SK-N-DZ (cell line): ENCODE data around the gene NSMF.
A peak's percentile ranks its signal among the peaks of the same experiment; 100 is the strongest.

Experiments
- DNase-seq: peaks from one replicate; pipeline ENCODE4 v3.0.0-alpha.2; 2015; ENCODE audit warnings: low spot score

NSMF gene

DNA sequence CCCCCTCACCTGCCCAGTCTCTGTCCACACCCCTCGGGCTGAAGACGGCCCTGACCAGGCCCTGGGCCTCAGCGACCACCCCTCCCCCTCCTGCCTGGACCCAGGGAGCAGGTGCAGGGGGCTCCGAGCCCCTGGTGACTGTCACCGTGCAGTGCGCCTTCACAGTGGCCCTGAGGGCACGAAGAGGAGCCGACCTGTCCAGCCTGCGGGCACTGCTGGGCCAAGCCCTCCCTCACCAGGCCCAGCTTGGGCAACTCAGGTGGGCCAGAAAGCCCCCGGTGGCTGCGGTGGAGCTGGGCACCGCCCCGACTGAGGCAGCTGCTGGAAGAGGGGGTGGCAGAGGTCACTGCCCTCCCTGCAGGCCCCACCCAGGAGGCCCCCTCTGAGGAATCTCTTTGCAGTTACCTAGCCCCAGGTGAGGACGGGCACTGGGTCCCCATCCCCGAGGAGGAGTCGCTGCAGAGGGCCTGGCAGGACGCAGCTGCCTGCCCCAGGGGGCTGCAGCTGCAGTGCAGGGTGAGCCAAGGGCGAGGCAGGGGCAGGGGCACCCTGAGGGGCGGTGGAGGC is 25.7 kb downstream of the NSMF start:
- DNase-seq, result no peak

DNA sequence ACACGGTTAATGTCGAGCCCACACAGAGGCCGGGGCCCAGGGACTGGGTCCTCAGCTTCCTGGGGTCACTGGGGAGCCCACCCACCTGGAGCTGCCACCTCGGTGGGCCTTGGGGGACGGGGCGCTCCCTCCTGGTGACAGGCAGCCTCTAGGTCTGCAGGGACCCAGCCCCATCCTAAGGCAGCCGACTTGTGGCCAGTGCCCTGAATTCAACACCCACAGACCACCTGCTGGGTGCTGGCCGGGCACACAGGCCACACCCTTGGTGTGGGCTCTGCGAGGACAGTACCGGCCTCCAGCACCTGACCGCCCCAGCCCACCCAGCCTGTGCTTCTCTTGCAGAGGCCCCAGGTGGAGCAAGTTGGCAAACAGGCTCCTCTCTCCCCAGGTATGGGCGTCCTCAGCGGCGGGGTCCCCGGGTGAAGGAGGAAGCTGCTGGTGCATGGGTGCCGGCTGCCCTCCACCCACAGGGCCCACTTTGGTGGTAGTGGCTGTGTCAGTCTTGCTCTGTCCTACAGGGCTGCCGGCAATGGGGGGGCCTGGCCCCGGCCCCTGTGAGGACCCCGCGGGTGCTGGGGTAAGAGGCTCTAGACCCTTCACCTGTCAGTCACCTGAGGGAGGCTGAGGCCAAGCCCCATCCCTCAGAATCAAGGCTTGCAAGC is 26.3 kb downstream of the NSMF start:
- no peak for DNase-seq

DNA sequence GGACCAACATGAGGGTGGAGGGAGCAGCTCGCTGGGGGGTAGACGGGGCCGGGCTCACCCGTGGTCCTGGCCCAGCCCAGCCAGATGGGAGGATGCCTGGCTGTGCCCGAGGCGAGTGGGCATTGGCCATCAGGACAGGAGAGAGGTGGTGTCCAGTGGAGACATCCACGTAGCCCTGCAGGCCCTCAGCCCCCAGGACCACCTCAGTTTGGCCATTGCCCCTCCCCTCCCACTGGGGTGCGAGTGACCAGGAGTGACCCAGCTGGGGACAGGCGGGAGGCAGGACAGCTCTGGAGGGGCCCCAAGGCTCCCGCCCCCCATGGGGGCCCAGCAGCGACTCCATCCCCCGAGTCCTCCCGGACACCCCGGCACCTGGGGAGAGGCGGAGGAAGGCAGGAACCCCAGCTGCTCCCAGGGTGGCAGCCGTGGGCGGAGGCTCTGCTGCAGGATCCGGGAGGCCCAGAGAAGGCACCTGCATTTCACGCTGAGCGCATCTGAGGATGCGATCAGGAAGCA is 27.7 kb downstream of the NSMF start:
- no peak for DNase-seq

DNA sequence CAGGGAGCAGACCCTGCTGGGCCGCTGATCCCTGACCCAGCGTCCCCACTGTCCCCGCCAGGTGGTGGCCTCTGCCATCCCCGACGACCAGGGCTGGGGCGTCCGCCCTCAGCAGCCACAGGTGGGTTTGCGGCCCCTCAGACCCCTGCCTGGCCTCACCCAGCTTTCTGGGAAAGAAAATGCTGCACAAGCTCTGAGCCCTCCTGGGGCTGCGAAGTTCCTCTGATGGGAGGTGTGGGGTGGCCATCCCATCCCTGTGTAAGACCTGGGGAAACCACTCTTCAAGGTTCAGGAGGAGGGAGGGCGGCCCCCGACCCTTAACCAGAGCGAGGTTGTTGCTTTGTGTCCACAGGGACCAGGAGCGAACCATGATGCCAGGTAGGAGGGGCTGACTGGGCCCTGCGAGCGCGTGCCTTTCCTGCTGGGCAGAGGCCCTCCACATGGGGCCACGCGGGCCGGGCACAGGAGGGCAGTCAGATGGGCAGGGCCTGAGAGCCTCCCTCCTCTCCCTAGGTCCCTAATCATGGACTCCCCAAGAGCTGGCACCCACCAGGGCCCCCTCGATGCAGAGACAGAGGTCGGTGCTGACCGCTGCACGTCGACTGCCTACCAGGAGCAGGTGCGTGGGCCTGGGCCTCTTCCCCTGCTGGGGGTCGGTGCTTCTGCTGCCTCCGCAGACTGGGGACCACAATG is 28.3 kb downstream of the NSMF start:
- no peak for DNase-seq

DNA sequence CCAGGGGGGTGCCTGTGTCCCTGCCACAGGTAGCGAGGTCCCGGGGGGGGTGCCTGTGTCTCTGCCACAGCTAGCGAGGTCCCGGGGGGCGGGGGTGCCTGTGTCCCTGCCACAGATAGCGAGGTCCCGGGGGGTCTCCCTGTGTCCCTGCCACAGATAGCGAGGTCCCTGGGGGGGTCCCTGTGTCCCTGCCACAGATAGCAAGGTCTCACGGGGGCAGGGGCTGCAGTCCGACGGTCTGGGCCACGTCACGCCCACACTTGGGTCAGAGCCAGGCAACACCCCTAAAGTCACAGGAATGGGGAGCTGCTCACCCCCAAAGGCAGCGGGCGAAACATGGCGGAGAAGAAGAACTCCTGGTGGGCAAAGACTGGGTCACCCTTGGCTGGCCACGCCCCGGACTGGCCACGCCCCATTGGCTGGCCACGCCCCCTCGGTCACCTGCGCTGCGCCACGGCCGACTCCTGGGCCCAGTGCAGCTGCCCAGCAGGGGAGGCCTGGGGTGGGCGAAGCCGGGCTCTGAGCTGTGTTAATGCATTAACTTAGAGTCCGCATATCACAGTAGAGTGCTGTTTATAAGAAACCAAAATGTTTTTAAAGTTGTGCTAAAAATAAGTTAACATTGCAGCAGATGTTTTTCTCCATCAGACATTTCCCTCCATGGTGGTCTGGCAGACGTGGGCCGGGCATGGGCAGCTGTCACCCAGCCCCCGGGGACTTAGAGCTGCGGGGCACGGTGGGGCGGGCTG is 29.0 kb downstream of the NSMF start:
- no peak for DNase-seq

DNA sequence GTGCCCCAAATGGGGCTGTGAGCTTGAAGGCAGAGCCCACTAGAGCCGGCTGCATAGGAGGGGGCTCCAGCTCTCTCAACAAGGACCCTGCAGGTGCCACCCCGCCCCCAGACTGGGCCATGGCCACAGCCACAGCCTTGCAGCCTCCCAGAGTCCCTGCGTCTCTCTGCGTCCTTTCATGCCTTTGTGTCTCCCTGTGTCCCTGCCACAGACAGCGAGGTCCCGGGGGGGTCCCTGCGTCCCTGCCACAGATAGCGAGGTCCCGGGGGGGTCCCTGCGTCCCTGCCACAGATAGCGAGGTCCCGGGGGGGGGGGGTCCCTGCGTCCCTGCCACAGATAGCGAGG is 29.6 kb downstream of the NSMF start:
- DNase-seq, result no peak

DNA sequence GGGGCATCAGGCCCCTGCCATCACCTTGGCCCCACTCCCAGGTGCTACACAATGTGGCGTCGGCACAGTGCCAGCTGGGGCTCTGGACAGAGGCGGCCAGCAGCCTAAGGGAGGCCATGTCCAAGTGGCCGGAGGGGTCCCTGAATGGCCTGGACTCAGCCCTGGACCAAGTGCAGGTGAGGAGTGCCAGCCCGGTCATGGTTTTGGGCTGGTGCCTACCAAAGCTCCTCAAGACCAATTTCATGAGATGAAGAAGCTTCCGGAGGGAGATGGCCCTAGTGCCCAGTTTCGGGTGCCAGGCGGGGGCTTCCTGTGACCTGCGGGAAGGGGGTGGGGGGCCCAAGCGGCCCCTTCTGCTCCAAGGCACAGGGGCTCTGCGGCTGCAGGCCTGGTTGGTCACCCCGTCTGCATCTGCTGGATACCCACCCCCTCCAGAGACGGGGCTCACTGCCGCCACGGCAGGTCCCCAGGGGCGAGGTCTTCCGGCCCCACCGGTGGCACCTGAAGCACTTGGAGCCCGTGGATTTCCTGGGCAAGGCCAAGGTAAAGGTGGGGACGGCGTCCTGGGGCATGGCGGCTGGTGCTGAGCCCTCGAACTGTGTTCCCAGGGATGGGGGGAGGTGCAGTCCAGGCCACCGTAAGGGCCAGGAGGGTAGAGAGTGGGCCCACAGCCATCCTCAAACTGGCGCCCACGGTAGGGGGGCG is 30.1 kb downstream of the NSMF start:
- no peak for DNase-seq

DNA sequence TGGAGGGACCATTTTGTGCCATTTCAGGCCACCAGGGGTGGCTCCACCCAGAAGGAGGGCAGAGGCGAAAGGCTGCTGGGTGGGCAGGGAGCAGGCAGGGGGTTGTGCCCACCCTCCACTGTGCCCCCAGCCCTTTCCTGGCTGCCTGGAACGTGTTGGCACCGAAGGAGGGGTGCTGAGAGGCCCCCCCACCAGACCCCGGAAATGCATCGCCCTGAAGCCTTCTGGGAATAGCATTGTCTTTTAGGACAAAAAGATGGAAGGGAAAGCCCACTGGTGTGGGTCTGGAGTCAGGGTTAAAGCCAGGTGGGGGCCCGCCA is 30.9 kb downstream of the NSMF start:
- no peak for DNase-seq

DNA sequence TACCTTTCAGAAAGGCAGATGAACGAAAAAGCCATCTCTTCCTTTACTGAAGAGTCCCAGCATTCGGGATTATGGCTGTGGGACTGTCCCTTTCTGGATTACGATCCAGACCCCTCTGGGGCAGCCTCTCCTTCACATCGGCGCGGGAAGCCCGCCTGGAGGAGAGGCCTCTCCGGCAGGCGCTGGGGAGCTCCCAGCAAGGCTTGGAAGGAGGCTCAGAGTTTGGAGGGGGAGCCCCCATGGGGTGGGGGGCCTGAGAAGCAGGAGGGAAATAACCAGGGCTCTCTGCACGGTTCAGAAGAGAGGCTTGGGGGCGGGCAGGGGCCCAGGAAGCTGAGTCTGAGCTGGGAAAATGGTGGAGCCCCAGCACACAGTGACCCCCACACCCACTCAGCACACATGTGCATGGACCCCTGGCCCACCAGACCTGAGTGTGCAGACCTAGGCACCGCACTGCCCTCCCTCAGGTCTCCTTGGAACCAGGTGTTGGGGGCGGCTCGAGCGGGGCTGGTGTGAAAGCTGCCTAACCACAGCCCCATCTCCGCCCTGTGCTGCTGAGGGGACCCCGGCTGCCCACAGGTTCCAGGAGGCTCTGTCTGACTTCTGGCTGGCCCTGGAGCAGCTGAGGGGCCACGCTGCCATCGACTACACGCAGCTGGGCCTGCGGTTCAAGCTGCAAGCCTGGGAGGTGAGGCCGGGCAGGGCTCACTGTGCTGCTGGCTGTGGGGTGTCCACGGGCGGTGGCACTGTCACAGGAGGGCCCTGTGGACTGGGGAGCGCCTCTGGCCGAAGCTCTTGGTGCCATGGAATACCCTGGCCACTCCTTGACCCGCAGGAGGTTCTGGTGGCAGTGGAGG is 31.5 kb downstream of the NSMF start:
- DNase-seq, result no peak

DNA sequence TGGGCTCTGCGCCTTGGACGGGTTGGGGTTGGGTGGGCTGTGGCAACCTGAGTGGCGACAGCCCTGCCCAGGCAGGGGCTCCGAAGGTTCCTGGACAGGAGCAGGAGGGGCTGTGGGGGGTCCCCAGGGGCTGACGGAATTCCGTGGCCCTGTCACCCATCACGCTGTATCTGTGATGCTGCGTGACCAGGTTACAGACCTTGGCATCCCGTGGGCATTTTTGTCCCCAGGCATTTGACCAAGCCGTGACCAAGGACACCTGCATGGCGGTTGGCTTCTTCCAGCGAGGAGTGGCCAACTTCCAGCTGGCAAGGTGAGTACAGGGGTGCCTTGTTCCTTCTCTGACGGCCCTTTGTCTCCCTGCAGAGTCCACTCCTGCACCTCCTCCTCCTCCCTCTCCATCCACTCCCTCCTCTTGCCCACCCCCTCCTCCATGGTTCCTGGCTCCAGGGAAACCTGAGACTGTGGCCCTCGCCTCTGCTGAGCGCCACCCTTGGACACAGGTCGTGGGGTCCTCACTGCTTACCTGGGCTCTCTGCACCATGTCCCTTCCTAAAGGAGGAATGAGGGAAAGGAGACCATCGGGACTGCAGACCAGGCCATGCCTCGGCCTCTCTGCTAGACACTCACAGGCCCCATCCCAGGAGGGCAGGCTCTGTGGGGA is 33.0 kb downstream of the NSMF start:
- no peak for DNase-seq

- no peak for DNase-seq
Measured at GRCh38 chr9:137423514-137424291, 35.4 kb downstream of the NSMF start.

- peak; percentile 89 for DNase-seq
Measured at GRCh38 chr9:137422604-137423513, 36.3 kb downstream of the NSMF start, which contains the start of the genes EXD3 and NOXA1. Gene EXD3, minus strand, starts transcription at chr9:137423162. Its CDS starts 27,805 bp downstream, at chr9:137395357. Gene NOXA1, plus strand, starts transcription at chr9:137423393. Its CDS starts 137 bp downstream, at chr9:137423530.

DNA sequence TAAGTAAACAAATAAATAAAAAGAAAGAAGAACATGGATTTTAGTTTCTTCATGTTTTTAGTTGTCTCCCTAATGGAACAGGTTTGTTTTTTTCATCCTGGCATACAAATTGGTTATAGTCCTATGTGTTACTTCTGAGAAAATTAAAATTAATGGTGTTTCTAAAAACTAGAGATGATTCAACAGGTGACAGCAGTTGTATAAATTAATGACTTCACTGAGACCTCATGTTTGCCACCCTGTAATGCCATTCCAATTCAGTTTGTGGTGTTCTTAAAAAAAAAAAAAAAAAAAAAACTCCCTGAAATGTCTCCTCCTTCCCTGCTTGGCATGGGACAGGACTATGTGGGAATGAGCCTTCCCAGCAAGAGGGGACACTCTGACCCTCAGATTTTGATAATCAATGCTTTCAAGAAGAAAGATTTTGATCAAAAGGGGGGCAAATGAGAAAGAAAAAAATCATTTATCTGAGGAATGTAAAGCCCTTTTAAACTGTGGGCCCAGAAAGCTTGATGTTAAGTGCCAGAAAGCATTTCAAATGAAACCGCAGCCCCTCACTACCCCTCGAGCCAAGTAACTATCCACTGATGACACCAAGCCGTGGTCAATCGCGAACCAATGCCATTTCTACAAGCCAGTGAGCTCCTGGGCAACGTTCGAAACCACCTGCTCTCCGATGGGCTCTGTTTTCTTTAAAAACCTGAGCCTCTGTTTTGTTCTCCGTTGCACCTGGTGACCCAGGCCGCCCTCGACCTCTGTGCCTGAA is 37.1 kb downstream of the NSMF start:
- DNase-seq, result no peak

GRCh38 chr9:137417161-137418021 is 41.7 kb downstream of the NSMF start:
- no peak for DNase-seq

GRCh38 chr9:137416563-137417151 is 42.5 kb downstream of the NSMF start:
- DNase-seq, result no peak

GRCh38 chr9:137416006-137416562 is 43.0 kb downstream of the NSMF start:
- DNase-seq, result no peak
